GM12873 (cell line): Measurements from ENCODE around the gene HSF2BP.

Source experiments
- TF ChIP-seq, protein P1 (sequence below): IDR thresholded peaks from 2 replicates; pipeline ENCODE4 v1.5.1; 2012; ENCODE audit warnings: low read depth, mild to moderate bottlenecking, moderate library complexity, low read length, control low read depth; ENCODE audit not compliant: insufficient read depth; ENCODE audit errors: missing control alignments

HSF2BP gene

DNA sequence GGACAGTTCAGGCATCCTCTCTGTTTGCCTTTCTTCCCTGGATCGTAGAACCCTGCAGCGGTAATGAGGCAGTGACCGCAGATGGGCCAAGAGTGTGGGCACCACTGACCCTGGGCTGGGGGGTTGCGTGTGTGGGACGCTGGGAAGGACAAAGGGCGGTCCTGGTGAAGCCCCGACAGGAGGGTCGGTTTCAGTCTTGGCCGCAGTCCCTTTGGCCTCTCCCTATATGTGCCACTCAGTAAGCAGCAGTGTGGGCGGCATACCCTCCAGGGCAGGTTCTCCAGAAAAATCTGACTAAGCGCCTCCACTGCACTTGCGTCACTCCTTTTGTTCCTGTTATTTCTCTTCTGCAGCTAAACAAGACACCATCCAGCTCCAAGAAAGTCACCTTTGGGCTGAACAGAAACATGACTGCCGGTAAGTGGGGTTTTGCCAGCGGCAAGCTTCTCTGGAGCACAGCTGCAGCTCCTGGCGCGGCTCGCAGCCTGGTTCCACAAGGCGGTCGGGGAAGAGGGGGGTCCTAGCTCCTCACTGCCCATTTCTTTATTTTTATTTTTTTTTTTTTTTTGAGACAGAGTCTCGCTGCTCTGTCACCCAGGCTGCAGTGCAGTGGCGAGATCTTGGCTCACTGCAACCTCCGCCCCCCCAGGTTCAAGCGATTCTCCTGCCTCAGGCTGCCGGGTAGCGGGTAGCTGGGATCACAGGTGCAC lies 32.0 kb upstream of the HSF2BP start:
- TF ChIP-seq, protein P1, sequence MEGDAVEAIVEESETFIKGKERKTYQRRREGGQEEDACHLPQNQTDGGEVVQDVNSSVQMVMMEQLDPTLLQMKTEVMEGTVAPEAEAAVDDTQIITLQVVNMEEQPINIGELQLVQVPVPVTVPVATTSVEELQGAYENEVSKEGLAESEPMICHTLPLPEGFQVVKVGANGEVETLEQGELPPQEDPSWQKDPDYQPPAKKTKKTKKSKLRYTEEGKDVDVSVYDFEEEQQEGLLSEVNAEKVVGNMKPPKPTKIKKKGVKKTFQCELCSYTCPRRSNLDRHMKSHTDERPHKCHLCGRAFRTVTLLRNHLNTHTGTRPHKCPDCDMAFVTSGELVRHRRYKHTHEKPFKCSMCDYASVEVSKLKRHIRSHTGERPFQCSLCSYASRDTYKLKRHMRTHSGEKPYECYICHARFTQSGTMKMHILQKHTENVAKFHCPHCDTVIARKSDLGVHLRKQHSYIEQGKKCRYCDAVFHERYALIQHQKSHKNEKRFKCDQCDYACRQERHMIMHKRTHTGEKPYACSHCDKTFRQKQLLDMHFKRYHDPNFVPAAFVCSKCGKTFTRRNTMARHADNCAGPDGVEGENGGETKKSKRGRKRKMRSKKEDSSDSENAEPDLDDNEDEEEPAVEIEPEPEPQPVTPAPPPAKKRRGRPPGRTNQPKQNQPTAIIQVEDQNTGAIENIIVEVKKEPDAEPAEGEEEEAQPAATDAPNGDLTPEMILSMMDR = no peak

DNA sequence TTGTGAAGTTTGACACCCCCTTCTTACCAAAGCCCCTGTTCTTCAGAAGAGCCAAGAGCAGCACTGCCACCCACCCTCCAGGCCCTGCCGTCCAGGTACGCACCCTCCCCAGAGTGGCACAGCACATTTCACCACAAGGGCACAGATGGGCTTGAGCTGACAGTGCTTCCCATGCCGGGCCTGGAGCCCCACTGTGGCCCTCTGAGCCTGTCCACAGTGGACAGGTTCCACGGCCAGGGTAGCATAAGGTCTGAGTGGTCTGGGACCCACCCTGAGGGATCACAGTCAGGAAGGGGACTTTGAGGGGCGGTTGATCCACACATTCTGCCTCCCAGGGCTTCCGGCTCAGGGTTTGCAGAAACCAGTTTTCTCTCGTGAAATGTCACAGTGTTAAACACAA lies 31.1 kb upstream of the HSF2BP start:
- TF ChIP-seq, protein P1 = no peak

DNA sequence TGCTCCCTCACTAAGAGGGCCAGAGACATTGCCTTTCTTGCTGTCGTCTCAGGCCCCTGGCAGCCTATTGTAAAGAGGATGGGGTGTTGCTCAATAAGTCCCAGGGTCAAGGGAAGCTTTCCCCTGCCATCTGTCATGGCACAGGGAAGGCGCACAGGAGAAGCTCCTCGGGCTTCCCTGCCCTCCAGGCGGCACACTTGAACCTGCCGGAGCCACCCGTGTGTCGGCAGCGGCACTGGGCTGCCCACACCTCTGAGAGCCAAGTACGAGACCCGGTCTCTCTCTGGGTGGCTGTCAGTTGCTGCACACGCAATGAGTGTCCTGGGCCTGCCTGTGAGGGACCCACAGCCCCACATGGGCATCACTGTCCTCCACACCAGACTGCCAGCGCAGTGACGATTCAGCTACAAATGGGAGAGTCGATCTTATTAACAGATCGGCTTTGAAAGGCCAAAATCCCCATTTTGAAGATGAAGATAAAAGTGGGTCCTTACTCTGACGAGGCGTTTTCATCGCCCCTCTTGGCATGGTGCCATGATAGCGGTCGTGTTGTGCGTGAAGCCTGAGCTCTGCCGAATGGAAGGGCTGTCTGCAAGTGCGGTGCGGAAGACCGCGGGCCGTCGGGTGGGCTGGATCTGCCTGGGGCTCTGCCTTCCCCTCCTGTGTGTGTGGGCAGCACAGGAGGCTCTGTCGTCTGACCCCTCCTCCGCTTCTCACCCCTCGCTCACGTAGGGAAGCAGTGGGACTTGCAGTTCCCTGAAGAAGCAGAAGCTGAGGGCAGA lies 30.5 kb upstream of the HSF2BP start:
- TF ChIP-seq, protein P1 = no peak

DNA sequence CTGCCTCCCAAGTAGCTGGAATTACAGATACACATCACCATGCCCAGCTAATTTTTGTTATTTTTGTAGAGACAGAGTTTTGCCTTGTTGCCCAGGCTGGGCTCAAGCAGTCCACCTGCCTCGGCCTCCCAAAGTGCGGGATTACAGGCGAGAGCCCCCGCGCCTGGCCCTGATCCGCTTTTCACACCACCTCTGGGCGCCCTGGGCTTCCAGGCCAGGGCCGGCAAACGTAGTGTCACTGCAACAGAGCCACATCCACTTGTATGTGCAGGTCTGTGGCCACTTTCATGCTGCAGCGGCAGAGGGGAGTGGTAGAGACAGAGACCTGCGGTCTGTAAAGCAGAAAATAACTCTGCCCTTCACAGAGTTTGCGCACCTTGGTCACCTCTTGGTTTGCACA lies 29.6 kb upstream of the HSF2BP start:
- TF ChIP-seq, protein P1 = no peak

DNA sequence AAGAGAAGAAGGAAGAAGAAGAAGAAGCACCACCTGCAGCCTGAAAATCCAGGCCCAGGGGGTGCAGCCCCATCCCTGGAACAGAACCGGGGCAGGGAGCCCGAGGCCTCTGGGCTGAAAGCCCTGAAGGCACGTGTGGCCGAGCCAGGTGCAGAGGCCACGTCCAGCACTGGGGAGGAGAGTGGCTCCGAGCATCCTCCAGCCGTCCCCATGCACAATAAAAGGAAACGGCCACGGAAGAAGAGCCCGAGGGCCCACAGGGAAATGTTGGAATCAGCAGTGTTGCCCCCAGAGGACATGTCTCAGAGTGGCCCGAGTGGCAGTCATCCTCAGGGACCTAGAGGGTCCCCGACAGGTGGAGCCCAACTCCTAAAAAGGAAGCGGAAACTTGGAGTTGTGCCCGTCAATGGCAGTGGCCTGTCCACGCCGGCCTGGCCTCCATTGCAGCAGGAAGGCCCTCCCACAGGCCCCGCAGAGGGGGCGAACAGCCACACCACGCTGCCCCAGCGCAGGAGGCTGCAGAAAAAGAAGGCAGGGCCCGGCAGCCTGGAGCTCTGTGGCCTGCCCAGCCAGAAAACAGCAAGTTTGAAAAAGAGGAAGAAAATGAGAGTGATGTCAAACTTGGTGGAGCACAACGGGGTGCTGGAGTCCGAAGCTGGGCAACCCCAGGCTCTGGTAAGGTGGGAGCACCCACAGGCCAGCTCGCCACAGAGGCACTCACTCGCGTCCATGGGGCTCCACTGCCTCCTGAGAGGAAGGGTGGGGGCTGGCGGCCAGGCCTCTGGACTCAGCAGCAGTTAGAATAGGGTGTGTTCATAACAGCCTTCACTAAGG lies 28.5 kb upstream of the HSF2BP start:
- TF ChIP-seq, protein P1 = no peak

DNA sequence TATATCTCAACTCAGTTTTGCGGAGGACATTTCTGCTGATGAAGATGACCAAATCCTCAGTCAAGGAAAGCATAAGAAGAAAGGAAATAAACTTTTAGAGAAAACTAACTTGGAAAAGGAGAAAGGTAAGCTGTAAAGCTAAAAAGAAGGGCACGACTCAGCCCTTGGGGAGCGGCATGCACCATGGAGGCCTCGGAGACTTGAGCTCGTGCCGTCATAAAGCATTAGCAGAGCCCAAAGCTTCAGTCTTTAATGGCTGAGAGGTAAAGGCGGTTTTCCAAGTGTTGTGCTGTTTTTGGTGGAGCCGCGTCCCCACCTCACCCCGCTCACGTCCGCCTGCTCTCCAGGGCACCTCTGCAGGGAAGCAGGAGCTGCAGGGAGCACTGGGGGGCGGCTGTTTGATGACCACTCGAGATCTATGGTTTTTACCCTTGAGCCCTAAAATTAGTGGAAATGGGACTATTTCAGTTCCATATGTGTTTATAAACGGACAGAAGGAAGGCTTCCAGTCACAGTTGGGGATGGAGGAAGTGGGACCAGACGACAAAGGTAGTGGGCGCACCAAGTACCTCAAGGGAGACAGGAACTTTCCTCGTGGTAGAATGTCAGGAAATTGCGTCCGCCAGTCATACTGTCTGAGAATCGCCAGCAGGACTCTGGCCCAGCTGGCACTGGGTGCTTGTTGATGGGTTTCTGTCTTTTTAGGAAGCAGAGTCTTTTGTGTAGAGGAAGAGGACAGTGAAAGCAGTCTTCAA lies 27.7 kb upstream of the HSF2BP start:
- TF ChIP-seq, protein P1 = no peak
